GM10847 (cell line): ENCODE data around the gene ICAM5.

Source experiments
- POLR2A ChIP-seq: IDR thresholded peaks from 2 replicates; pipeline ENCODE4 v1.6.1; 2011; ENCODE audit not compliant: insufficient read length; ENCODE audit errors: extremely low read depth

ICAM5 gene

DNA sequence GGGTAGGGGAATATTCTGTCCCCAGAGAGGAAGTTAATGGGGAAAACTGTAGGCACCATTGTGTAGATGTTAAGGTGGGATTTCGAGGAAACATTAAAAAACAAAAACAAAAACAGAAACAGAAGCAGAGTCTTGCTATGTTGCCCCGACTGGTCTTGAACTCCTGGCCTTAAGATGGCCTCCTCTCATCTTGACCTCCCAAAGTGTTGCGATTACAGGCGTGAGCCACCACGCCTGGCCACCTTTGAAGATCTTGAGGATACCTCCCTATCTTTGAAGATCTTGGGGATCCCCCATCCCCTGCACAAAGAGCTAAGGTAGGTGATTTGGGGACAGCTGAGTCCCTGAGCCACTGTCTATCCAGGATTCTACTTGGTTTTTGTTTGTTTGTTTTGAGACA, 50.2 kb downstream of the ICAM5 start:
- TF ChIP-seq POLR2A = no peak

DNA sequence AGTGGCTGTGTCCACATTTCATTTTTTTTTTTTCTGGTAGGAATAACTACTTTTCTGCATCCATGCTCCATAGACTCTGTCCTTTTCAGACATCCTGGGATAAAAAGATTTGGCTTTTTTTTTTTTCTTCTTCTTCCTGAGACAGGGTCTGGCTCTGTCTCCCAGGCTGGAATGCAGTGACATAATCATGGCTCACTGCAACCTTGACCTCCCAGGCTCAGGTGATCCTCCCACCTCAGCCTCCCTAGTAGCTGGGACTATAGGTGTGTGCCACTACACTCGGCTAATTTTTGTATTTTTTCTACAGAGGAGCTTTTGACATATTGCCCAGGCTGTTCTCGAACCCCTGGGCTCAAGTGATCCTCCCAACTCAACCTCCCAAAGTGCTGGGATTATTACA, 53.7 kb downstream of the ICAM5 start:
- TF ChIP-seq POLR2A = no peak

DNA sequence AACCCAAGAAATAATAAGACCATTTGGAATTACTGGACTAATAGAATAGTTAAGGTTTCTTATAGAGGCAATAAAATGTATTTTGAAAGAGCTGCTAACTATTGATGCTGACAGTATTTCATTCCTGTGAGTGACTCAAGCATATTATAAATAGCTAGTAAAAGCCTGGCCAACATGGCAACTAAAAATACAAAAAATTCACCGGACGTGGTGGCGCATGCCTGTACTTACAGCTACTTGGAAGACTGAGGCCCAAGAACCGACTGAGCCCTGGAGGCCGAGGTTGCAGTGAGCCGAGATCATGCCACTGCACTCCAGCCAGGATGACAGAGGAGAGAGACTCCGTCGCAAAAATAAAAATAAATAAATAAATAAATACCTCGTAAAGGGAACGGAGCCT, 55.0 kb downstream of the ICAM5 start:
- no peak for TF ChIP-seq POLR2A
